NOMO-1 treated with dmso at 0.1 percent for 144 hours (cell line): ENCODE measurements around the gene CDK5R1.
"Not testable (repeated sequence)": the region's sequence is repeated elsewhere in the genome, so short reads cannot be mapped to it uniquely, and the experiment has no call there.

Source experiments
- DNase-seq: peaks from one replicate; lab custom pipeline; 2025; ENCODE audit not compliant: unreplicated experiment; lab: John Stamatoyannopoulos, UW

The CDK5R1 gene

DNA sequence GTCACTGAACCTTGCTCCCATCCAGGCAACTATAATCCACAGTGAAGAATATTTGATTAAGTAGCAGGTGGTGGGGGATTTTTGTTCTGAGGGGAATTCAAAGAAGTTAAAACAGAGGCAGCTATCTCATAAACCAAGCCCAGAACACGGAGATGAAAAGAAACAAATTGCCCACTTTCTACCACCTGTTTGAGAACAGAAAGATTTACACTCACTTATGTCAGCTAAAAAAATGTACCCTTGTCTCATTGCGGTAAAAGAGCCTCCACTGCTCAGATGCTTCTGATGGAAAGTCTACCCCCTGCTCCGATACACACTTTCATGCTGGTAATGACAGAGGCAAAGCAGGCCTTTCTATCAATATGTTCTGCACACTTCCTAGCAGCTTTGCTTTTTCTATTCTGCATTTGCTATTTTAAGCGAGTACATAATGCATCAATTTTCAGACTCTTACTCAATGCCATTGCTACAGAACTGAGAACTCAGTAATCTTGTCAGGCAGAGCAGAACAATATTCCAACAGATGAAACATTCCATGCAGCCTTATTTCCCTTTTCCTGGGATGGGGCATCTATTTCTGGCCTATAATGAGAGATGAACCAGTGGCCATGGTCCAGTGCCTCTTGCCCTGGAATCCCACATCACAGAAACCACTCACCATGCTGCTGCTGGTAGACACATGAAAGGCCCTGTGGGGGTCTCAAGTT, 29.0 kb downstream of the CDK5R1 start:
- no peak for DNase-seq

DNA sequence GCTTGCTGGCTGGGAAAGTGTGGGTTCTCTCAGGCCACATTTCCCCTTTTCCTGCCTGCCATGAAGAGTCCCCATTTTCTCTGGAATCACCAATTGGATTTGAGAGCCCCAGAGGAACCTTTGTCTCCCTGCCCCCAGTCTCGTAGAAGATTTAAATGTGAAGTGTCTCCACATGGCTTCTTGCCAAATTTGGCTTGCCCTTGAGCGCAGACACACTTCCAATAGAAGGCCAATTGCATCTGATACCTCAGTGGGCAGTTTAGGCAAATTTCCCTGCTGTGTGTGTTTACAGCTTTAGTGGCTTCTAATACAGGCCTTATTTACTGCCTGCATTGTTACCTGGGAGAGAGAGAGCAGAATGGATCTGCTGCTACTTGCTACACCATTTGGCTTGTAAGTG, 29.7 kb downstream of the CDK5R1 start:
- DNase-seq, result no peak

DNA sequence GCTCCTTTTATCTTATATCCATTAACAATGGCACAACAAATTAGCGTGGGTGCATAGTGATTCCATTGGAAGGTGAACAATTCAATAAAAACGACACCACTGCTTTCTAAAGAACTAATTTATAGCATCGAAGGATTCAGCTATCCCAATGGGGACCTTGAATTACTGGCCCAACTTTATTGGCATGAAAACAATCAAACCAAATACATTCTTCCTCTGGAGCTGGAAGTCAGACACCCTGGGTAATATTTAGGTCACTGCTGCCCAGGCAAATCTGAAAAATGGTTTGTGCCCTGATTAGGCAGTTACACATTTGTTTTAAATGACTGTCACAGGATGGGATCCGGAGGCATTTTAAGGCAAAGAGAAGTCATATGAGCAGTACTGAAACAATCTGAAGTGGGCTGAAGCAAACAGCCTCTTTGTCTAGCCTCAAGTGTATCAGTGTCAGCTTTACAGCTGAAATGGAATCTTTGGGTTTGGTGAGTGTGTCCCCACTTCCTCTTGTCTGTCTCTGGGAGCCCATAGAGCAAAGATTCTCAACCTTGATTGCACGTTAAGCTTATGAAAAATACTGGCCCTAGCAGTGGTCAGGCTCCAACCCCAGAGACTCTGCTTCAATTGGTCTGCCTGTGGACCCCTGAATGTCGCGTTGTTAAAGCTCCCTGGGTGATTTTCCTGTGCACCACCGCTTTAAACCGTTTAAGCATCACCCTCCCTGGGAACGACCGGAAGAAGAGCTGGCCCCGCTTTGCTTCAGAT, 30.3 kb downstream of the CDK5R1 start:
- DNase-seq, result no peak

DNA sequence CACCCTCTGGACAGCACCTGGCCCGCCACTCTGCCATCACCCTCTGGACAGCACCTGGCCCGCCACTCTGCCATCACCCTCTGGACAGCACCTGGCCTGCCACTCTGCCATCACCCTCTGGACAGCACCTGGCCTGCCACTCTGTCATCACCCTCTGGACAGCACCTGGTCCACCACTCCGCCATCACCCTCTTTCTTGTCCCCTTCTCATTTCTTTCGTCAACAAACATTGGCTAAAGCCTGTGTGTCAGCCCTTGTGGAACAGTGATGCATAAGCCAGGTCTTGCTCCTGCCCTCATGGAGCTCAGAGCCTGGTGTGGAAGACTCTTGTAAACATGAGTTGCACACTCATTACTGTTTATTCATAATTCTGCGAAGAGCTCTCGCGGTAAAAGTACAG, 31.2 kb downstream of the CDK5R1 start:
- DNase-seq, result no peak

DNA sequence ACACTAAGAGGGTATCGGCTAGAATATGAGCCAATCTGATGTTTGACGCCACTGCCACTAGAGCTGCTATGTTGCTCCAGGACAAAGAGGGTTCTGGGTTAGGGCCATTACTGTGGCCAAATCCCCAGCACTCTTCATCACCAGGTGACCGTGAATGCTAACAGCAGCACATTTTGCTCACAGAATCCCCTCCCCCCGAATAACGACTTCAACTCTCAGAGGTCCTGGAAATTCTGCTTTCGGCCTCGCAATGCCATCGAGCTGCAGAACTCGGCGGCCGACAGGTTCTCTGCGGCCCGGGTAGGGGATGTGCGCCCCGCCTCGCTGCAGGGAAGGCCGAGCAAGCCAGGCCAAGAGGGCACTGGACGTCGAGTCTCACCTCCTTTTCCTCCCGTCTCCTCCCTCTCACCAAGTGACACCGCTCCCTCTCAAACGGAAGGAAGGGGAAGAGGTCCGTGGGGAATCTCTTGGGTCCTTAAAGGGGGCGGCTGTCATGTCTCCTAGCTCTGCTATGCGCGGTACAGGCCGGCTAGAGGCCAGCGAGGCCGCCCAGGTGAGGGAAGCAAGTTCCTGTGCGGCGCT, 31.9 kb downstream of the CDK5R1 start:
- DNase-seq, result no peak

DNA sequence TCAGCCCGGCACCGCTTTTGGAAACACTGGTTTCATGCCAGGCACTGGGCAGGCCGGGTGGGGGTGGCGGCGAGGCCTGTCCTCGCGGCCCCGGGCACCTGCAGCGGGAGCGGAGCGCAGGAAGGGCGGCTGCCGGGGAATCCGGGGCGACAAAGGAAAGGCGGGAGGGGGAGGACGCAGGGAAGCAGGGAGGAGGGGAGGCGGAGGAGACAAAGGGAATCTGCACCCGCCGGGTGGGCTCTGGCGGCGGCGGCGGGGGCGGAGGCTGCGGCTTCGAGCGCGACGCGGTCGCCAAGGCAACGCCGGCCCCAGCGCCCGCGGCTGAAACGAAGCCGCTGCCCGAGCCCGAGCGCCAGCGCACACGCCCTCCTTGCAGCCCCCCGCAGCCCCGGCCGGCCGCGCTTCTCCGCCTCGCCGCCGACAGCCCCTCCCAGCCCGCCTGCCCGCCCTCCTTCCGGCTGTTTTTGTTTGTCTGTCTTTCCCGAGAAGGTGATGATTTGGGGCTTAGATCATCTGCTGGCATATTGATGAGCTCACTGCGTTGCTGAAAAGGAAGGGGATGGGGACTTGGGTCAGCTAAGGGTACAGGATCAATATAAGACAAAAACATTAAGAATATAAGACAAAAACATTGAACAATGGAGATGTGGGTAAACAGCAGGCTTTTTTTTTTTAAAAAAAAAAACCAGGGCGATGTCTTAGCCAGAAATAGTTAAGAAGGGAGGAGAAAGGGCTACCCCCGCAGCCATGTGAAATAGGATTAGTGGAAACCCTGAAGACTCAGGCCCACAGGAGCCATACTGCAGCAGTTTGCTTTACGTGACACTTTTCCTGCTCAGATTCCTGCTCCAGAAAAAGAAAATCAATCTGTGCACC, 32.7 kb downstream of the CDK5R1 start:
- DNase-seq, result no peak

DNA sequence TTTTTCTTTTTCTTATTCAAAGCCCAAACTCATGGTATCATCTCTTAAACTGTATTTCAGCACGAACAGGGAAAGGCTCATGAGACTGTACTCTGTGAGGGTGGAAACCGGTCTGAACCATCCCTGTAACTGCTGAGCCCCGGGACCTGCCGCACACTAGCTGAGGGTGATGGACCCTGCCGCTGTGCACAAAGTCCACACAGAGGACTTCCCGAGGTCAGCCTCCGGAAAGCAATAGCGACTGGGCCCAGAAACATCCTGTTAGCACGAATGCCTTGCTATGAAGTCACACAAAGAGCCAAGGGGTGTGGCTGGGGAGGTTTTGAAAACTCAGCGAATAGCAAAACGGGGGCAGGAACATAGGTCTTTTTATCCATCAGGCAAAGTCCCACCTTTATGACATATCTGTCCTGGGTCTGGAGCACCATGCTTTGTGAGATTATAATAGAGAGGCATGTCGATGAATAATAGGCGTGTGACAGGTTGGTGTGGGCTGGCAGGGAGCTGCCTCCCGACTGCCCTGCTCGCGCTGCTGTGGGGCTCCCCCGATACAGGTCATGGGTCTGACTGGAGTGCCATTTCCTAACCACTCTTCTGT, 33.4 kb downstream of the CDK5R1 start:
- no peak for DNase-seq

DNA sequence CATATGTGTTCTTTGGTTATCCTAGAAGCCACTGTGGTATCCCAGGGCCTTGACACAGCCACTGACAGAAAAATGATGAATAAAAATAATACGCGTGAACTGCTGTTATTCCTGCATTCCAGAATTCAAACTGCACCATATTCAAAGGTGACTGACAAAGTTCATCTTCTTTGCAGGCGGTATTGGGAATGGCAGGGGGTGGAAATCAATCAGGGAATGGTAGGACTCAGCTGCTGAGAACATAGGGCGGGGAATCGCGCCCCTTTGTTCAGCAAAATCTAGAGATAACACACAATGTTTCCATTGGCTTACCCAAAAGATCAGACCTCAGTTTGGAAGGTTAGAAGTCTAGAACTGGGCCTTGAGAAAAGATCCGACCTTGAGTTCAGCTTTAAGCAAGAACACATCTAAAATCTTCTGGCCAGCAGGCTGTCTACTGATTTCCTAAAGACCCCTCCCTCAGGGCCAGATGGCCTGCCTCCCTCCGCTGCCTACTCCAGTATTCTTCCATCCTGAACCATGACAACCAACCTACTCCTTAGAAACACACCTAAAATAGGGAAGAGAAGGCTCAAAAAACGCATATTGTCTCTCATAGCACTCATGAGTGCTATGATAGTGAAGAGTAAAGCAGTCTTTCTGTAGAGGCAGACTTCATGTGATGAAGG, 34.1 kb downstream of the CDK5R1 start:
- no peak for DNase-seq

DNA sequence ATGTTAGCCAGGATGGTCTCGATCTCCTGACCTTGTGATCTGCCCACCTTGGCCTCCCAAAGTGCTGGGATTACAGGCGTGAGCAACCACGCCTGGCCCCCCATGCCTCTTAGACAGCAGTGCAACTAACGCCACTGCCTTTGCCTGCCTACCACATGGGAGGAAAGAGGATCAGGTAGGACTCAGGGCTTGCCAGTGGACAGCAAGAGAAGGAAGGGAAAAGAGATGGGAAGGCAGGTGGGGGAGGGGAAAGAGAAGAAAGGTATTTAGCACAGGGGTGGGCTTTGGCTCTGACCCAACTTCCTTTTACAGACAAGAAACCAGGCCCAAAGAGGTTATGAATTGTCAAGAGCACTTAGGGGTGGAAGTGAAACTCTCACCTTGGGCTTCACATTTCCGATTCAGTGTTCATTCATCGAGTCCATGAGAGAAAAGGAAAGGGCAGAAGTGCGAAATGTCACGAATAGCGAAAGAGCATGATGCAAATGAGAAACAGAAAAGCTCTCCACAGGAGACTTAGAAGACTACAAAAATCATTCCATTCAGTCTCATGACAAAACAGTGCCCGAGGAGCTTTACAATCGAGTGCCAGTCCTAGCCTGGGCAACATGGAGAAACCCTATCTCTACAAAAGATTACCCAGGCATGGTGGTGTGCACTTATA, 36.4 kb downstream of the CDK5R1 start:
- DNase-seq, result no peak

DNA sequence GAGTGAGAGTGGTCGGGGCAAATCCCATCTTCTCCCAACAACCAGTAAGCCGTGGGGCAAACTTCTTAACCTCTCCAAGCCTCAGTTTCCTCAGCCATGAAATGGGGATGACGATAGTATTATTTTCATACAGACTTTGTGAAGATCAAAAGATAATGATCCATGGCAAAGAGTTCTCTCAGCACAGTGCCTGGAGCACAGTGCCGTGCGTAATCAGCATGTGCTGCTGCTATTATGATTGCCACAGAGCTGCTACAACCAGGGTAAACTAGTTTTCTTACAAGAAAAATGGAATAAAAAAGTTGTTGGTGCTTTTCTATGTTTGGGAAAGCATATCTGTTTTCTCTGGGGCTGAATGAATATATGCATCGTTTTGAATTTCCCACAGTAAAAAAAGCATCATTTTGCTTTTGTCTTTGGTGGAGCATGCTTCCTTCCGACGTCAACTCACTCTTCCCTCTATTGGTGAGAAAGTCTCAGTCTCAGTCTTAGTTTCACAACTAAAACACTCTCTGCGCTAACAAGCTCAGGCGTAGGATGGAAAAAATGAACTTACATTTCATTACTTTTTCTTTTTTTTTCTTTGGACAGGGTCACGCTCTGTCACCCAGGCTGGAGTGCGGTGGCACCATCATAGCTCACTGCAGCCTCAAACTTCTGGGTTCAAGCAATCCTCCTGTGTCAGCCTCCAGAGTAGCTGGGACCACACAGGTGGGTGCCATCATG, 37.2 kb downstream of the CDK5R1 start:
- no peak for DNase-seq

DNA sequence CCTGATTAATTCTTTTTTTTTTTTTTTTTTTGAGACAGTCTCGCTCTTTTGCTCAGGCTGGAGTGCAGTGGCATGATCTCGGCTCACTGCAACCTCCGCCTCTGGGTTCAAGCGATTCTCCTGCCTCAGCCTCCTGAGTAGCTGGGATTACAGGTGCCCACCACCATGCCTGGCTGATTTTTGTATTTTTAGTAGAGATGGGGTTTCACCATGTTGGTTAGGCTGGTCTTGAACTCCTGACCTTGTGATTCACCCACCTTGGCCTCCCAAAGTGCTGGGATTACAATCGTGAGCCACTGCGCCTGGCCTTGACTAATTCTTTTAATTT, 37.7 kb downstream of the CDK5R1 start:
- not testable (repeated sequence) for DNase-seq

DNA sequence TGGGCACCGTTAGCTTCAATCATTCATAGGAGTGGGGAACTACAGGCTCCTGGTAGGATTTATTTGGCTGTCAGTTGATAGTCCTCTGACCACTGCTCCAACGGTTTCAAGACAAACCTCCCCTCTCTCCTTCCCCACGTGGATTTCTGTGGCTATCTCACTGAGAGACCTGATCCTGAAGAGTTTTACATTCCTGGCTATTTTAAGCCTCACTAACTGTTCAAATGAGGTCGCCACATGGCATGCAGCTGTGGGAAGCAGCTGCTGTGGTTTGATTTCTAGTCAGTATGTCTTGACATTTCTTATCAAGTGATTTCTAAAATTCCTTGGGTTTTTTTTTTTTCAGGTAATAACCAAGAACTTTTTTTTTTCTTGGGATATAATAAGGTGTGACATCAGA, 38.3 kb downstream of the CDK5R1 start:
- no peak for DNase-seq

DNA sequence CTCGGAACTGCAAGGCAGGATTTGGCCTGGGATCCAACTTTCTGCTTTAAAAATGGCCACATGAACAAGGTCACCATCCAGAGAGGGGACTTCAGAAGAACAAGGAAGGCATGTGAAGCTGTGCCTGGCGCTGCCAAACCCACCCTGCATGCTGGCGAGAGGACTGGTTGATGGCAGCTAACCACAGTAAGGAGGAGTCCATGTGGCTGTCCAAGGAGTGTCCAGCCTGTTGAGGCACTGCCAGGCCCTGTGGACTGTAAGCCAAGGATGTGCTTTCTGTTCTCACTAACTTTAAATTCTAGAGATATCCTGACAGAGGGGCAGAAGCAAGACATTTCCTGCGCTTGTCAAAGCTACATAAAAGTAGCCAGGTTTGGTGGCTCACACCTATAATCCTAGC, 40.4 kb downstream of the CDK5R1 start:
- no peak for DNase-seq

DNA sequence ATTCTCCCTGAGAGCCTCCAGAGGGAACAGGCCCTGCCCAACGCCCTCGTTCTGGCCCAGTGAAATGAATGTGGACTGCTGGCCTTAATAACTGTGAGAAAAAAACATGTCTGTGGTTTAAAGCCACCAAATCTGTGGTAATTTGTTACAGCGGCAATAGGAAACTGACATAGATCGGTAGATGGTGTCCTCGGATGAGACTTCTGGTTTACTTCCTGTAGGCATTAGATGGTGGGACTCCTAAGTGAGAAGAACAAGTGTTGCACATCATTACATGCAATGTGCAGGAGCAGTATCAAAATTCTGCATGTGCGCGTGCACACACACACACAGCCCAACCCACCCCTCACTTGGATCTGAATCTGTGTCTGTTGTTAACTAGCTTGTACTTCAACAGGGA, 42.0 kb downstream of the CDK5R1 start:
- DNase-seq, result no peak

DNA sequence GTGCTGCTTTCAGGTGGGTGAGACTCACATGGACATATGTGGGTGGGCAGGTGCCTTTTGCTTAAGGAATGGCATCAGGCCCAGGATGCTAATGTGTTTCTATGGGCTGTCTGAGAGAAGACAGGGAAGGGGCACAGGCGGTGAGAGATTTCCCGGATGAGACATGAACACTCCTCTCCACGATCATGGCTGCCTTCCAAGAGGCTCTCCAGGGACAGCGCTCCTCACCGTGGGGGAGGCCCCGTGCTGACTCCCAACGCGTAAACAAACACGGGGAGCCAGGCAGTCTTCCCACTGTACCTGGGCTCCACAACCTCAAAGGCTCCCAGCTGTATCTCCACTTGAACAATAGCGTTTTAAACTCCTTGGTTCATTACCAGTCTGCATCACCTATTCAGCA, 42.8 kb downstream of the CDK5R1 start:
- DNase-seq, result no peak

DNA sequence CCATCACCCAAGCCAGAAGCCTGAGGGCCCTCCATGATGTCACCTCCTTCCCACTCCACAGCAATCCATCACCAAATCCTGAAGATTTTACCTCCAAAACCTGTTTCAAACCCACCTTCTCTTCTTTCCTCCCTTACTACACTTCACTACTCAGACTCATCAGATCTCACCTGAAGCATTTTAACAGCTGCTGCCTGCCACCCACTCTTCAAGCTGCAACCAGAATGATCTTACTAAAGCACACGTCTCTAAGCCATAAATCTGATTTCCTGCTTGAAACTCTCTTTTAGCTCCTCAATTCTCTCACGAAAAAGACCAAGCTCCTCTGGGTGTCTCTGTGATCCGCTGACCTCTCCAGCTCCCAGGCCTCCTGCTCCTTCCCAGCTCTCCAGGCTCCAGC, 46.5 kb downstream of the CDK5R1 start:
- DNase-seq, result no peak

DNA sequence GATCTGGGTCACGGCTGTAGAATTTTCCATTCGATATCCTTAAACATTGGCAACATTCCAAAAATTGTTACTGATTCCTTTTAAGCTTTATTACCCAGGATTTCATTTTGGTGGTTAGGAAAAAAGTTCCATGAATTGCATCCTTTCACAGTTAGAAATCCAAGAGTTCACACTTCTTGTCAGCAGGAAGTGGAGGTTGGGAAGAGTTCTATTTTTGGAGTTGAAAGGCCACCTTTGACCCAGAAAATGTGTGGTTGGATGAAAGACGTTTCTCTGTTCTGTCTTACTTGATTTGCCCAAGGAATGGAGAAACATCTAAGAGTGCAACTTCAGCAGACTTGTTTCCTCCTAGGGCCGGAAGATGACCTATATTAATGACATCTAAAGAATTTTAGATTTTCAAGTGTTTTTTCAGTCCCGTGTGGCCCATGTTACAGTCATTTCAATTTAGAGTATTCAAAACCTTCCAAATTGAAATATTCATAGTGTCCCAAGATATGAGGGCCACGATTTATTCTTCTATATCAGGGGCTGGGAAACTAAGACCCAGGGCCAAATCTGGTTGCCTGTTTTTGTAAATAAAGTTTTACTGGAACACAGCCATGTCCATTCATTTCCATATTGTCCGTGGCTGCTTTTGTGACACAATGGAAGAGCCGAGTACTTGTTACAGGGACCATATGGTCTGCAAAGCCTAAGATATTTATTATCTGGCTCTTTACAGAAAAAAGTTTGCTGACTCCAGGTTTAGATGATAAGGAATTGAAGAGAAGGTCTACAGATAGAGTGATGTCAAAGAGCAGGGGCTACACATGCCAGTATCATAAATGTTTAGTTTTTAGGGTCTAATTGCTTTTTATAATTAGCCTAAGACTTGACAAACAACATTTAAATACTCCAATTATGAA, 50.2 kb downstream of the CDK5R1 start:
- no peak for DNase-seq
